HepG2 (cell line): Measurements from ENCODE around the gene CAMK2G. TPM values are rescaled to one million over a fixed set of nuclear protein-coding genes. Genes with fewer than 3 reads are reported as not detected.

ENCODE experiments used
- CEBPG ChIP-seq: IDR thresholded peaks from 2 replicates; pipeline ENCODE4 v1.6.1; 2016
- CHCHD3 ChIP-seq: sonication (generic); formaldehyde crosslinking; IDR thresholded peaks from 2 replicates; pipeline ENCODE4 v1.8.0; 2022; ENCODE audit warnings: mild to moderate bottlenecking, missing genetic modification reagents, moderate library complexity
- FOXP4 ChIP-seq: sonication (generic); formaldehyde crosslinking; IDR thresholded peaks from 2 replicates; pipeline ENCODE4 v1.4.0; 2020; ENCODE audit warnings: missing genetic modification reagents
- GABPB1 ChIP-seq: IDR thresholded peaks from 2 replicates; pipeline ENCODE4 v1.6.1; 2016; ENCODE audit warnings: mild to moderate bottlenecking, missing genetic modification reagents, moderate library complexity, missing compliant biosample characterization
- GATAD1 ChIP-seq: IDR thresholded peaks from 2 replicates; pipeline ENCODE4 v1.6.1; 2016; ENCODE audit warnings: missing genetic modification reagents, missing compliant biosample characterization
- KDM2A ChIP-seq: sonication (generic); formaldehyde crosslinking; IDR thresholded peaks from 2 replicates; pipeline ENCODE4 v1.4.0; 2020; ENCODE audit warnings: low read depth, missing genetic modification reagents, borderline replicate concordance
- MAX ChIP-seq: IDR thresholded peaks from 2 replicates; pipeline ENCODE4 v1.6.1; 2012; ENCODE audit warnings: inconsistent platforms
- MBNL3 ChIP-seq: fragments of 250-450 bp; sonication (Bioruptor Pico); conservative IDR thresholded peaks from 2 replicates; pipeline ENCODE4 v1.8.0; 2022; ENCODE audit warnings: mild to moderate bottlenecking, inconsistent platforms
- MXD4 ChIP-seq: IDR thresholded peaks from 2 replicates; pipeline ENCODE4 v1.6.1; 2016; ENCODE audit warnings: mild to moderate bottlenecking, missing biosample characterization, missing genetic modification reagents
- NCOA1 ChIP-seq: sonication (generic); formaldehyde crosslinking; IDR thresholded peaks from 2 replicates; pipeline ENCODE4 v1.9.0; 2021; ENCODE audit warnings: missing genetic modification reagents
- NFKB2 ChIP-seq: sonication (generic); formaldehyde crosslinking; IDR thresholded peaks from 2 replicates; pipeline ENCODE4 v1.4.0; 2020; ENCODE audit warnings: missing genetic modification reagents, borderline replicate concordance
- PHF21A ChIP-seq: sonication (generic); formaldehyde crosslinking; IDR thresholded peaks from 2 replicates; pipeline ENCODE4 v1.5.0; 2020; ENCODE audit warnings: mild to moderate bottlenecking, missing genetic modification reagents
- RXRA ChIP-seq: sonication (generic); formaldehyde crosslinking; IDR thresholded peaks from 2 replicates; pipeline ENCODE4 v1.5.1; 2020; ENCODE audit warnings: missing genetic modification reagents
- SALL1 ChIP-seq: sonication (generic); formaldehyde crosslinking; IDR thresholded peaks from 2 replicates; pipeline ENCODE4 v1.8.0; 2022; ENCODE audit warnings: mild to moderate bottlenecking, missing genetic modification reagents
- SALL2 ChIP-seq: sonication (generic); formaldehyde crosslinking; IDR thresholded peaks from 2 replicates; pipeline ENCODE4 v1.8.1; 2023; ENCODE audit warnings: mild to moderate bottlenecking, missing genetic modification reagents, inconsistent platforms
- SMC3 ChIP-seq: IDR thresholded peaks from 2 replicates; pipeline ENCODE4 v1.6.1; 2011; ENCODE audit warnings: low read length, improper control_type of control experiment
- SP1 ChIP-seq, 2 experiments: fragments of 450-650 bp in 1 of 2; sonication (generic) in 1 of 2; formaldehyde crosslinking in 1 of 2; IDR thresholded peaks; 2 replicates each; pipeline versions ENCODE4 v1.4.0 to v1.6.1; 2016 to 2020; ENCODE audit warnings: missing genetic modification reagents in 1 of 2
- STAG1 ChIP-seq: sonication (generic); formaldehyde crosslinking; IDR thresholded peaks from 2 replicates; pipeline ENCODE4 v1.4.0; 2020; ENCODE audit warnings: missing genetic modification reagents
- ZNF331 ChIP-seq: sonication (generic); formaldehyde crosslinking; IDR thresholded peaks from 2 replicates; pipeline ENCODE4 v1.4.0; 2020; ENCODE audit warnings: missing genetic modification reagents
- polyA plus RNA-seq, 8 experiments: library from polyadenylated mRNA; depleted of rRNA in 3 of 8; stranded (reverse) in 7 of 8; unstranded in 1 of 8; fragments of >200 nt; fragmentation: Illumina TruSeq in 4 of 8; extraction: Trizol in 4 of 8; gene quantifications; 2 replicates each; pipeline versions ENCODE4 v1.2.1 to v1.2.3, GENCODE V29; 2011 to 2016; ENCODE audit warnings: low read depth in 4 of 8, missing spikeins in 1 of 8, mixed read lengths in 1 of 8; ENCODE audit not compliant: insufficient read depth in 1 of 8
- total RNA-seq, 5 experiments: library from RNA; depleted of rRNA; stranded (reverse); fragments of >200 nt; fragmentation: Illumina TruSeq; extraction: Trizol; gene quantifications; 2 replicates each; pipeline ENCODE4 v1.2.3, GENCODE V29; 2016; ENCODE audit warnings: low read depth in 1 of 5
- TF ChIP-seq, protein P1 (sequence below): sonication (generic); formaldehyde crosslinking; conservative IDR thresholded peaks from 2 replicates; pipeline ENCODE4 v1.8.0; 2022; ENCODE audit warnings: mild to moderate bottlenecking, moderate library complexity, missing genetic modification reagents

Gene CAMK2G
- total and polyA plus RNA-seq, 2 of the 13 experiments (the other 11 are each of a cell fraction or from before 2014, with no cell fraction given) = 15.9 to 18.8 TPM

GRCh38 chr10:73879296-73880173 is 5.2 kb upstream of the CAMK2G start (continued):
- no peak for TF ChIP-seq CHCHD3 (CRISPR knock-in tag)
- TF ChIP-seq NFKB2 = peak; percentile 45; the same call in 1 of the 2 replicates
- peak; percentile 39; the same call in 1 of the 2 replicates for TF ChIP-seq RXRA
- 0 out of 2 replicates have a peak, but pooled peaks have one; percentile 35 for TF ChIP-seq SALL2 (CRISPR knock-in tag)
- TF ChIP-seq FOXP4 (CRISPR knock-in tag) = peak; percentile 29; the same call in 1 of the 2 replicates
- TF ChIP-seq MXD4 (CRISPR knock-in tag) = peak; percentile 83
- TF ChIP-seq MBNL3 (CRISPR knock-in tag) = no peak
- TF ChIP-seq STAG1 (CRISPR knock-in tag) = peak; percentile 95
- TF ChIP-seq NCOA1 = no peak
- peak; percentile 66 for TF ChIP-seq MAX
- TF ChIP-seq SALL1 (CRISPR knock-in tag) = peak; percentile 70; the same call in 1 of the 2 replicates
- no peak for TF ChIP-seq SP1 (IDR thresholded peaks at IDR 0.05)
- 0 out of 2 replicates have a peak, but pooled peaks have one; percentile 34 for TF ChIP-seq SP1 (CRISPR knock-in tag; IDR thresholded peaks at IDR 0.05)
- TF ChIP-seq, protein P1, sequence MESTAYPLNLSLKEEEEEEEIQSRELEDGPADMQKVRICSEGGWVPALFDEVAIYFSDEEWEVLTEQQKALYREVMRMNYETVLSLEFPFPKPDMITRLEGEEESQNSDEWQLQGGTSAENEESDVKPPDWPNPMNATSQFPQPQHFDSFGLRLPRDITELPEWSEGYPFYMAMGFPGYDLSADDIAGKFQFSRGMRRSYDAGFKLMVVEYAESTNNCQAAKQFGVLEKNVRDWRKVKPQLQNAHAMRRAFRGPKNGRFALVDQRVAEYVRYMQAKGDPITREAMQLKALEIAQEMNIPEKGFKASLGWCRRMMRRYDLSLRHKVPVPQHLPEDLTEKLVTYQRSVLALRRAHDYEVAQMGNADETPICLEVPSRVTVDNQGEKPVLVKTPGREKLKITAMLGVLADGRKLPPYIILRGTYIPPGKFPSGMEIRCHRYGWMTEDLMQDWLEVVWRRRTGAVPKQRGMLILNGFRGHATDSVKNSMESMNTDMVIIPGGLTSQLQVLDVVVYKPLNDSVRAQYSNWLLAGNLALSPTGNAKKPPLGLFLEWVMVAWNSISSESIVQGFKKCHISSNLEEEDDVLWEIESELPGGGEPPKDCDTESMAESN (CRISPR knock-in tag) = peak; percentile 62; the same call in 1 of the 2 replicates
- TF ChIP-seq GABPB1 = peak; percentile 72
- TF ChIP-seq PHF21A = no peak
- 0 out of 2 replicates have a peak, but pooled peaks have one; percentile 27 for TF ChIP-seq CEBPG (CRISPR knock-in tag)
- peak; percentile 68; the same call in 1 of the 2 replicates for TF ChIP-seq KDM2A (CRISPR knock-in tag)
- peak; percentile 79 for TF ChIP-seq SMC3
- TF ChIP-seq ZNF331 (CRISPR knock-in tag) = peak; percentile 24; the same call in 1 of the 2 replicates
- 0 out of 2 replicates have a peak, but pooled peaks have one; percentile 21 for TF ChIP-seq GATAD1 (CRISPR knock-in tag)
